ENCODE measurements around the gene SYDE1.
"Not testable (repeated sequence)": the region's sequence is repeated elsewhere in the genome, so short reads cannot be mapped to it uniquely, and the experiment has no call there.

The SYDE1 gene

GRCh38 chr19:15107061-15108010, at the start of gene SYDE1:
Gene SYDE1 (plus strand): TSS chr19:15107401. CDS start chr19:15107434, 33 bp downstream.
- TF ChIP-seq JUND (IDR thresholded peaks at IDR 0.05; ENCODE audit: low read depth) = no peak
- peak in 1 of 2 experiments; percentile 61 for DNase-seq (ENCODE audit: low read depth in 1 of 2, low spot score in 1 of 2)
- in situ Hi-C loops (cut with HindIII; ENCODE audit: low pct_unique_long_range_greater_than_20kb, low sequenced_read_pairs) = no loop called here

GRCh38 chr19:15062036-15062435, 45.2 kb upstream of the SYDE1 start:
- in situ Hi-C loops (cut with HindIII; ENCODE audit: low pct_unique_long_range_greater_than_20kb, low sequenced_read_pairs) = no loop called here
- DNase-seq (ENCODE audit: low read depth in 1 of 2, low spot score in 1 of 2) = no peak
- no peak for TF ChIP-seq JUND (IDR thresholded peaks at IDR 0.05; ENCODE audit: low read depth)

GRCh38 chr19:15070386-15070785, 36.8 kb upstream of the SYDE1 start:
- in situ Hi-C loops (cut with HindIII; ENCODE audit: low pct_unique_long_range_greater_than_20kb, low sequenced_read_pairs); DNase-seq (ENCODE audit: low read depth in 1 of 2, low spot score in 1 of 2): not testable (repeated sequence)

GRCh38 chr19:15072930-15073647, 34.1 kb upstream of the SYDE1 start:
- in situ Hi-C loops (cut with HindIII; ENCODE audit: low pct_unique_long_range_greater_than_20kb, low sequenced_read_pairs) = no loop called here
- peak; percentile 59; the same call in 1 of the 2 replicates for TF ChIP-seq JUND (IDR thresholded peaks at IDR 0.05; ENCODE audit: low read depth)
- peak in 1 of 2 experiments; percentile 94 for DNase-seq (ENCODE audit: low read depth in 1 of 2, low spot score in 1 of 2)

GRCh38 chr19:15074371-15074770, 32.8 kb upstream of the SYDE1 start:
- in situ Hi-C loops (cut with HindIII; ENCODE audit: low pct_unique_long_range_greater_than_20kb, low sequenced_read_pairs) = no loop called here
- no peak for TF ChIP-seq JUND (IDR thresholded peaks at IDR 0.05; ENCODE audit: low read depth)
- no peak for DNase-seq (ENCODE audit: low read depth in 1 of 2, low spot score in 1 of 2)

GRCh38 chr19:15075806-15076205, 31.4 kb upstream of the SYDE1 start:
- in situ Hi-C loops (cut with HindIII; ENCODE audit: low pct_unique_long_range_greater_than_20kb, low sequenced_read_pairs) = no loop called here
- no peak for DNase-seq (ENCODE audit: low read depth in 1 of 2, low spot score in 1 of 2)
- TF ChIP-seq JUND (IDR thresholded peaks at IDR 0.05; ENCODE audit: low read depth) = no peak

- in situ Hi-C loops (cut with HindIII; ENCODE audit: low pct_unique_long_range_greater_than_20kb, low sequenced_read_pairs) = not testable (repeated sequence)
- peak; percentile 10 to 64 for DNase-seq (ENCODE audit: low read depth in 1 of 2, low spot score in 1 of 2)
Observed at GRCh38 chr19:15080002-15080401, 27.2 kb upstream of the SYDE1 start.

- no peak for TF ChIP-seq JUND (IDR thresholded peaks at IDR 0.05; ENCODE audit: low read depth)
- in situ Hi-C loops (cut with HindIII; ENCODE audit: low pct_unique_long_range_greater_than_20kb, low sequenced_read_pairs) = no loop called here
- no peak for DNase-seq (ENCODE audit: low read depth in 1 of 2, low spot score in 1 of 2)
Observed at GRCh38 chr19:15081911-15082310, 25.3 kb upstream of the SYDE1 start, which contains the start of gene OR1I1. Gene OR1I1 (plus strand): TSS chr19:15082211. CDS start chr19:15087066, 4,855 bp downstream.

GRCh38 chr19:15087182-15087581, 20.0 kb upstream of the SYDE1 start:
- TF ChIP-seq JUND (IDR thresholded peaks at IDR 0.05; ENCODE audit: low read depth) = no peak
- DNase-seq (ENCODE audit: low read depth in 1 of 2, low spot score in 1 of 2) = no peak
- in situ Hi-C loops (cut with HindIII; ENCODE audit: low pct_unique_long_range_greater_than_20kb, low sequenced_read_pairs) = no loop called here

- peak in 1 of 2 experiments; percentile 66 for DNase-seq (ENCODE audit: low read depth in 1 of 2, low spot score in 1 of 2)
- TF ChIP-seq JUND (IDR thresholded peaks at IDR 0.05; ENCODE audit: low read depth) = no peak
- in situ Hi-C loops (cut with HindIII; ENCODE audit: low pct_unique_long_range_greater_than_20kb, low sequenced_read_pairs) = no loop called here
Observed at GRCh38 chr19:15091918-15092753, 15.1 kb upstream of the SYDE1 start.

GRCh38 chr19:15093001-15093400, 14.2 kb upstream of the SYDE1 start:
- no peak for DNase-seq (ENCODE audit: low read depth in 1 of 2, low spot score in 1 of 2)
- in situ Hi-C loops (cut with HindIII; ENCODE audit: low pct_unique_long_range_greater_than_20kb, low sequenced_read_pairs) = no loop called here
- no peak for TF ChIP-seq JUND (IDR thresholded peaks at IDR 0.05; ENCODE audit: low read depth)

- no peak for DNase-seq (ENCODE audit: low read depth in 1 of 2, low spot score in 1 of 2)
- TF ChIP-seq JUND (IDR thresholded peaks at IDR 0.05; ENCODE audit: low read depth) = no peak
- in situ Hi-C loops (cut with HindIII; ENCODE audit: low pct_unique_long_range_greater_than_20kb, low sequenced_read_pairs) = no loop called here
Observed at GRCh38 chr19:15096223-15096622, 11.0 kb upstream of the SYDE1 start.

- in situ Hi-C loops (cut with HindIII; ENCODE audit: low pct_unique_long_range_greater_than_20kb, low sequenced_read_pairs) = not testable (repeated sequence)
Observed at GRCh38 chr19:15097980-15098379, 9.2 kb upstream of the SYDE1 start.

More at GRCh38 chr19:15097980-15098379, 9.2 kb upstream of the SYDE1 start:
- DNase-seq (ENCODE audit: low read depth in 1 of 2, low spot score in 1 of 2) = not testable (repeated sequence)

Measured in T47D (cell line).